Activated CD4-positive, alpha-beta T cell treated with anti-CD3 and anti-CD28 coated beads for 4 hours (primary cell): ENCODE data around the gene YARS2.

Source experiments
- DNase-seq, 2 donors: peaks; one replicate each; pipeline ENCODE4 v3.0.0-alpha.2; 2020

The YARS2 gene

DNA sequence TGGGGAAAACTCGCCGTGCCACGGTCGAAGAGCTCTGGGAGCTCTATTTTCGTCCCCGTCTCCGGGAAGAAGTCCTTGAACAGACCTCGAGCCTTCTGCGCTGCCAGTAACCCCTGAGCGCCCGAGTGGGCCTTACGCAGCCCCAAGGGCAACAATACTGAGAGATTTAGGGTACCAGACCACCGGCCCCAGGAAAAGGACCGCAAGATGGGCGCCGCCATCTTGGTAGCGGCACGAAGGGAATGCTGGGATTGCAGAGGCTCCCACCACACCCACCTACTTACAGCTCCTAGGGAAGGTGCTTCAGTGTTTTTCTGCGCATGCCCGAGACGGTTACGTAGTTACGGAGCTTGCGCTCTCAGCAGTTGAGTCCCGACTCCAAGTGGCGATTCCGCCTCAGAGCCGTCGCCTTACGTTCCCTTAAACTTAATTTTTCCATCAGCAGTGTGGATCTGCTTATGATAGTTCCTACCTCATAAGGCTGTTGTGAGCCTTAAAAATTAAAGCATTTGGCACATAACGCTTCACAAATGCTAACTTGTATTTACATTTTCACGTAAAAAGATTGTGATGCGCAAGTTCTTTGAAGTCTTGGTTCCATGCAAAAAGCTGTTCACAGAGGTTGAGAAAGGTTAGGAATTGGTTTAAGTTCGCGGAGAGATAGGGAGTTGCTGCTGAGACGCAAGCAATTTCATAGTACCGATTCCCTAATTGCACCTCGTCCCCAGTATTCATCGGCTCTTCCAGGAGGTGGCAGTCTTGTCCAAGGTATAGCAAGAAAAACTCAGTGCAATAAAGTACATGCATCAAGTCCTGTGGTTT lies at the start of gene YARS2:
YARS2 (minus strand) TSS at position 244 of the 822 bp plus-strand sequence; CDS start at position 221, 23 bp downstream.
- peak; percentile 87 to 92 for DNase-seq

- DNase-seq: no peak
These were observed 48.6 kb upstream of the YARS2 start for GRCh38 chr12:32804301-32804700.

DNA sequence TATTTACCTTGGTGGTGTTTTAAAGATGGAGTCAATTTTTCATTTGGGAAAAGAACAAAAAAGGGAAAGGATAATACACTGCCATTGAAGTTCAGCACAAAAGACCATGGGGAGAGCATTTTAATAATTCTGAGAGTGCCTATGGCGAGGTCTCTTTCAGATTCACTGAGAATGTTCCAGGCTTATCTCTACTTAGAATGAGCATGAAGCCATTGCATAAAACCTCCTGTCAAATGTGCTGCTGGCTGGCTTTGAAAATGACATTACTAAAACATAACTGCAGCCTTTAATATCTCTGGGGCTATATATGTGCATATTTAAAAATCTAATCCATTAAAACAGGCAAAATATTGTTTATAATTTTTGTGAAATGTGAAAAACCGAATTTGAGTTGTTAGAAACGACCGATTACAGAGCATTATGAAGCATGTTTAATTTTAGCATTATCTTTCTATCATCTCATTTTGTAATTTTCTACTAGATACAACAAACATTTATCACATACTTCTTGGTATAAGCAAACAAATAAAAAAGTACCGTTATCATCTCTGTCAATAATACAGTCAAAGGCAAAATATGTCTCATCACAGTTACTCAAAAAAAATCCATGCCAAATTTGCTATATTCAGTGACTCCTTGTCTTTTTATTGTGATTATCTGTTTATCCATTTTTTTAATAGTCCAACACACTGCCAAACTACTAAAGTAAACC lies 45.7 kb upstream of the YARS2 start:
- DNase-seq: no peak

GRCh38 chr12:32794281-32794680 lies 38.6 kb upstream of the YARS2 start:
- no peak for DNase-seq

- DNase-seq: no peak
These were observed 34.2 kb upstream of the YARS2 start for GRCh38 chr12:32789916-32790315.

DNA sequence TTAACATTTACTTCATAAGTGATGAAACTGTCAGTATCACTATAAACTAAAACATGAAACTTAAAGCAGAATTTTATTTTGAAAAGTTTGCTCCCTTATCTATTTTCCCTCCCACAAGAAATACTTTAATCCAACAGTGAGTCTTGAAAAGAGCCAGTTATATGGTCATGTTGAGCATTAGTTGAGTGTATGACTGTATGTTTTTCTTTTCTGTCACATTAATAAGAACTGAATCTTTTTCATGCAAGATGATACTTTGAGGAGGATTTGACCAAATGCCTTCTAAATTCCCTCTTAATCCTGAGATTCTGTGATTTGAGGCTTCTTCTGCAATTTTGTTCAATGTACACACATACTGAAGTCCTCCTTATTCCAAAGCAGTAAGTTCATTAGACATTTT lies 33.7 kb upstream of the YARS2 start:
- DNase-seq: no peak

- no peak for DNase-seq
These were observed 32.7 kb upstream of the YARS2 start for GRCh38 chr12:32788405-32788804.

DNA sequence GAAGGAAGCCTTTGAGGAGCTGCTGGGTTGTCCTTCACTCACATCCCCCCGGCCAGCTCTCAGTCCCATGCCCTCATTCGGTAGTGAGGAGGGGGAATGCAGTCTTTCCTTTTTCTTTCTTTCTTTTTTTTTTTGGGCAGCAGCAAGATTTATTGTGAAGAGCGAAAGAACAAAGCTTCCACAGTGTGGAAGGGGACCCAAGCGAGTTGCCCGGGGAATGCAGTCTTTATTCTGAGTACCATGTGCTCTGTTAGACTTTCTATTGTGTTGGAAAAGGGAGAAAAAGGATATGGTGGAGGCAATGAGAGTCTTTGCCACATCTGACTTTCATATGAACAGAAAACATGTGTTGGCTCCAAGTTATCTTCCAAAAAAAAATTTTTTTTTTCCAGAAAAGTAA lies 29.9 kb upstream of the YARS2 start:
- DNase-seq: no peak

GRCh38 chr12:32783029-32783428 lies 27.3 kb upstream of the YARS2 start:
- DNase-seq: no peak

DNA sequence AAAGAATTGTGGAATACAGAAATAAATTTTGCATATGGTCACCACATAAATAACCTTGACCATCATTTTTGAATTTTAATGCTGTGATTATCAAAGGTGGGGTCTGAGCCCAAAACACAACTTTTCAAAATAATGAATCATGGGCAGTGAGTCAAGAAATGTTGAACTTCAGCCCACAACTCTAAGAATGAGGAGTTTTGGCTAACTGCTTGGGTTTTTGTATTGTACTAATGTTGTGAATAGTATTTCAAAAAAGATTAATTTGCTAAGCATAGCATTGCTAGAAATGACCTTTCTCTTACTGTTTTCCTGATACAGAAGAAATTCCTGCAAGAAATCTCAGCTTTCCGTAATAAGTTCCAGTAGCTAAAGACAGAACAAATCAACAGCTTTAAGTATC lies 24.4 kb upstream of the YARS2 start:
- DNase-seq: no peak

DNA sequence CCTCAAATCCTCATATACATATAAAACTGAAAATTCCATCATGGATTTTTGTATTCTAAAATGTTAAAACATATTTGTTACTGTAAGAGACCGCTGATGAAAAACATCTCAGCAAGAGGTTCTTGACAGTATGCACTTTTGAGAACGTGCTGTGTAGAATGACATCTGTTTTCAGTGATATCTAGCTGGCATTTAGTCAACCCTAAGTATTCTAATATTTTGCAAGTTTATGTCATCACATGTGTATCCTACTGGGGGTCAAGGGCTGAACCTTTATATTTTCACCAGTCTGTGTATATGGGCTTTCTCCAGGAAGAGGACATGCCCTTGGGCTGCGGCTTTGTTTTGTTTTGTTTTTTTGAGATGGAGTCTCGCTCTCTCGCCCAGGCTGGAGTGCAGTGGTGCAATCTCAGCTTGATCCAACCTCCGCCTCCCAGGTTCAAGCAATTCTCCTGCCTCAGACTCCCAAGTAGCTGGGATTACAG lies 22.0 kb upstream of the YARS2 start:
- DNase-seq: no peak

DNA sequence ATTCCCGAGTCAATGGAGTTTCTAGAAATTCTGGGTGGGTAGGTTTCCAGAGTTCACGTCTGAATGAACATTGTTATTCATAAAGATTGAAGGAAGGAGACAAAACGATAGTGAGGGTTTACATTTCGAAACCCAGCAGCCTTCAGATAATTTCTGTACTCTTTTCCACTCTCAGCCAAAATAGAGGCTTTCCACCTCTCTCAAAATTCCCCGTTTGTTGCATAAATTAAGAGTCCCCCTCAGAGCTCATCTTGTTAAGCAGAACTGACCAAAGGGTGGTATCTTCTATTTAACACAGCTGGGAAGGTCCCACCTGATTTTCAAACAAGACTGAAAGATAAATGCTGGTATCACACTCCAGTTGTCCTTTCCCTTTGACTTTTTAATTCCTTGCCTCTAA lies 21.5 kb upstream of the YARS2 start:
- no peak for DNase-seq

- no peak for DNase-seq
These were observed 20.6 kb upstream of the YARS2 start for GRCh38 chr12:32776258-32776657.

DNA sequence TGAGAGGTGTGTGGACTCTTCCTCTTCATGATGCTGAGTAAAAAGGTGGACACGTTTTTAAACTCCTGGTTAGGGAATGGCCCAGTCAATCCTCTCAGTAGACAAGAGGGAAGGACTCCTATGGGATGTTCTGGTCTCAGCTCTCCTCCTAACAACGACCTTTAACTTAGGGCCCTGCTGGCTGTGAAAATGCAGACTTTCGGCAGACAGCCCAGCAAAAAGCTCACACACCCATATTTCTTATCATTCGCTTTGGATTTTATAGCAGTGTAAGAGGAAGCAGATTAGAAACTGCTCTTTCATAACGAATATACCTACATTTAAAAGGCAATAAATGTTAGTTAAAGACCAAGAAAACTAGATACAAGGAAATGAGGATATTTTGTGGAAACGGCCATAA lies 18.0 kb upstream of the YARS2 start:
- no peak for DNase-seq

DNA sequence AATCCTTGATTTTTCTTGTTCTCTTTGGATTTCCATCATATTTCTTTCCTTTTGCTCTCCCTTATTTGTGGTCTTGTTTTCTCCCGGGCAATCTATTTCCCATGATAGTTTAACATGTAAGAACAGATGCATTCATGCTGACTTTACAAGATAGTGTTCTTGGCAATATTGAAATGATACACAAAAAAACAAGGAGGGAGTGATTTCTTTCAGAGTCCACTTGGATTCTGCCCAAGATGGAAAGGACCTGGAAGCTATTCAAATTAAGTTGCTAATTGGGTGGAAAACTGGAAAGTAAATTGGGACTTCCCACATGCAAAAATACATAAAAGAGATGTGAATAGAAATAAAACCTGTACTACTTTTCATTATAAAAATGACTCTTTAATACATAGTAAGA lies 14.4 kb upstream of the YARS2 start:
- DNase-seq: no peak

- no peak for DNase-seq
These were observed 12.8 kb upstream of the YARS2 start for GRCh38 chr12:32768518-32768917.

DNA sequence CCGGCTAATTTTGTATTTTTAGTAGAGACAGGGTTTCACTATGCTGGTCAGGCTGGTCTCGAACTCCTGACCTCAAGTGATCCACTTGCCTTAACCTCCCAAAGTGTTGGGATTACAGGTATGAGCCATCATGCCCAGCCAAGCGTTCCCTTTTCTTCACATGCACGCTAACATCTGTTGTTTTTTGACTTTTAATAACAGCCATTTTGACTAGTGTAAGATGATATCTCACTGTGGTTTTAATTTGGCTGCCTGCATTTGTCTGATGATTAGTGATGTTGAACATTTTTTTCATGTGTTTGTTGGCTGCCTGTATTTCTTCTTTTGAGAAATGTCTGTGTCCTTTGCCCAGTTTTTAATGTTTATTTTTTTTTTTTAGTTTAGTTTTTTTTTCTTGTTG lies 10.2 kb upstream of the YARS2 start:
- no peak for DNase-seq

DNA sequence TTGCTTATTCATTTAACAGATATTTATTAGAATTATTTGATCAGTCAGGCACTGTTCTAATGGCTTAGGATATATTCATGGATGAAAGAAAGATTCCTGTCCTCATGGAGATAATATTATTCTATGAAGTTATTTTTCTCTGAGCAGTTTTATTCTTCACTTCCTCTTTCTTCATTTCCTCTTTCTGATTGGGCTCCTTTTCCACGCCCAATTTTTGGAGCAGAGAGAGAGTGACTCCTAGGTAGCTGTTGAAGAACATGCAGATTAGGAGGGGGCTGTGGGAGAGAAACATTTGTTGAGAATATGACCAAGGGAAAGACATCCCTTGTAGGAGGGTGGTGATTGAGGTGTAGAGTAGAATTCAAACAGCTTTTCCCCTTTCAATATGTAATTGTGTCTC lies 6.0 kb upstream of the YARS2 start:
- DNase-seq: no peak

- no peak for DNase-seq
These were observed 1.5 kb upstream of the YARS2 start for GRCh38 chr12:32757157-32757556.

DNA sequence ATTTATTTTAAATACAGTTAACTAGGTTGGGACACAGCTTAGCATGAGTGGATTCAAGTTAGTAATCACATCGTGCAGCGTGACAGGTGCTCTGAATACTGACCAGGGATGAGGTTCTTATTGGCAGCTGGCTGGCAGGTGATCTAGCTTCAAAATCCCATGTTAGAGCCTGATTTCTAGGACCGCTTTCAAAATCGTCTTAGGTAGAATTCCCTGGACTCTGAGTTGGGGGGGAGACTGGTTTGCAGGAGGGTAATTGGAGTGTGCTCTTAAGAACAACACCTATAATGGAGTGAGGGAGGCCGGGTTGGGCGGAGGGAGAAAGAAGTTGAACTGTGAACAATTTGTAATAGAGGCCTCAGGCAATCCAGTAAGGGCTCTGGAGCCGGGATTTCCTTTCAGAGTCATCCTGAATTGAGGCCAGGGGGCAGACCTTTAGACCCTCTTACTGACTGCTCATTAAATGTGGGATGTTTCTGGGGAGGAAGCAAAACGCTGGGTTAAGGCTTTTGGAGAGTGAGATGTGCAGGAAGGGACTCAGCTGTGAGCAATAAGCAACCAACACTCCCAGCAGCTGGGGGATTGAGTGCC lies 874 bp upstream of the YARS2 start:
- no peak for DNase-seq

- DNase-seq: peak; percentile 52 to 69
These were observed 545 bp downstream of the YARS2 start for GRCh38 chr12:32755051-32755653.

DNA sequence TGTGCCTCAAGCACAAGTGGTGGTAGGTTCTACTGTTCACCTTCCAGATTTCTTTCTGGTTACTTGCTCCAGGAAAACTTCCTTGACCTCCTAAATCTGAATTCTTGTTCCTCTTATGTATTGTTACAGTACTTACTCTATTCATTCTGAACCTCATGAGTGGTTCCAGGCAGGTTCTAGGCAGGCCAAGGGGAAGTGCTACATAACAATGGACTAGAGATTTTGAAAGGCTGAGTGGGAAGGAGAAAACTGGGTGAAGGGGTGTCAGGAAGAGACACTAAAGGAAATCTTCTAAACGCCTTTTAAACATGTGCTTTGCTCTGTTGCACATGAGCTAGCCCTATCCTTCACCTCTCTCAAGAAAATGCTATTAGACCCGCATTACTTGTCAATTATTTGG lies 1.6 kb downstream of the YARS2 start:
- no peak for DNase-seq

DNA sequence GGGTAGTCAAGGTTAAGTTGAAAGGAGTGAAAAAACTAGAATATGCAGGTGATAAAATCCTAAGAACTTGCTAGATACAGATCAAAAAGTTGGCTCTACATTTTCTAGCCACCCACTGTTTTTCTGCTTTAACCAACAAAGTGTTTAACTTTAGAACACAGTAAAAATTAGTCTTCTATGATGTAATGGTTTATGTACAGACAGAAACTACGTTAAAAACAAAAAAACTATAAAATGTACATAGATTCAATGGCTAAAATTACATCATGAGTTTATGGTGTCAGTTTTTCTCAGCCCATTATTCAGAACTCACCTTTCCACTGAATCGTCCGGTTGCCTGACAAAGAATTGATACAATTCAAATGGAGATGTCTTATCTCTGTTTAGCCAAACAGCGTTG lies 2.1 kb downstream of the YARS2 start:
- no peak for DNase-seq

DNA sequence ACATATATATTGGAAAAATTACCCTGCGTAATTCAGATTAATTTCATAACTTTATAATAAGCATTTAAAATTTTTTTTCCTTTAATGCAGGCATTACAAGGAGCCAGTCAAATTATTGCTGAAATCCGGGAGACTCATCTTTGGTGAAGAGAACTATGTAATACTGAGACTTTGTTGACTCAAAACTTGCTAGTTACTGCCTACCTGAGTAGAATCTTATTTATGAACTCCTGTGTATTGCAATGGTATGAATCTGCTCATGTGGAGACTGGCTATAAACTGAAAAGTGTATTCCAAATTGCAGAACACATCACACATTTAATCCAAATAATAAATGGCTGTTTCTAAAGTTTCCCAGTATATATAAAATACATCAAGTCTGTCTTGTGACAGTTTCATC lies 12.4 kb downstream of the YARS2 start:
- no peak for DNase-seq
